ENCODE measurements around the gene PHF14. TPM values are rescaled to one million over a fixed set of nuclear protein-coding genes. Genes with fewer than 3 reads are reported as not detected.

PHF14 gene
- total and polyA plus RNA-seq, 2 donors (not counting 1 experiment from before 2014, with no cell fraction given), result 9.6 to 43.7 TPM

- POLR2A ChIA-PET, result no interaction called here
- H3K27me3 Mint-ChIP-seq, result no peaks in the 10 kb centered on the region
- no peak for ATAC-seq (ENCODE audit: low read depth)
These were observed 187.8 kb downstream of the PHF14 start for GRCh38 chr7:11161499-11161898.

GRCh38 chr7:11163220-11163619 is 189.5 kb downstream of the PHF14 start:
- Mint-ChIP-seq H3K27me3 (no peaks in the 10 kb centered on the region), H3K4me1 (no peaks in the 10 kb centered on the region)
- WGBS (ENCODE audit: insufficient coverage), result no CpG with 5 or more reads among the region's 1 CpG

More at GRCh38 chr7:11161499-11161898, 187.8 kb downstream of the PHF14 start:
- no peaks in the 10 kb centered on the region for H3K79me2 ChIP-seq (ENCODE audit: control insufficient read depth, insufficient read depth, low read length)
- H3K9ac ChIP-seq (ENCODE audit: low read length), result no peak overlapping the region
- H3K4me1 ChIP-seq (ENCODE audit: control insufficient read depth in 2 of 2, insufficient read depth in 2 of 2, low read length in 2 of 2), result no peaks in the 10 kb centered on the region
- no peaks in the 10 kb centered on the region for H4K20me1 ChIP-seq (ENCODE audit: control insufficient read depth, insufficient read depth, low read length, poor library complexity, severe bottlenecking)
- no CpG with 5 or more reads among the region's 1 CpG for WGBS (ENCODE audit: insufficient coverage)
- Mint-ChIP-seq H3K27ac (no peak overlapping the region), H3K4me3 (no peak overlapping the region), H3K9me3 (ENCODE audit: insufficient read depth) (no peaks in the 10 kb centered on the region), H3K4me1 (no peaks in the 10 kb centered on the region)
- no peak overlapping the region for H3K27ac ChIP-seq (ENCODE audit: low read length in 2 of 2)
- no peak overlapping the region for H2AFZ ChIP-seq (ENCODE audit: insufficient read depth, low read depth, low read length, poor library complexity, severe bottlenecking)
- intact Hi-C loops (cut with micrococcal nuclease), result no loop called here
- no peak for TF ChIP-seq EZH2 (IDR thresholded peaks at IDR 0.05; ENCODE audit: borderline replicate concordance, insufficient read depth, low read depth, low read length, poor library complexity, severe bottlenecking)
- no peak for TF ChIP-seq CTCF (IDR thresholded peaks at IDR 0.05)
- CTCF ChIA-PET, result no interaction called here
- no peaks in the 10 kb centered on the region for H3K9me3 ChIP-seq (ENCODE audit: control extremely low read depth in 1 of 3, control insufficient read depth in 2 of 3, insufficient read depth in 1 of 3, low read length in 2 of 3)
- no peak for DNase-seq
- H3K4me2 ChIP-seq (replicated peaks; ENCODE audit: low read depth, low read length, poor library complexity, severe bottlenecking), result no peak overlapping the region
- H3K36me3 ChIP-seq (replicated peaks in 1 of 2; ENCODE audit: control extremely low read depth in 1 of 2, control insufficient read depth in 1 of 2, extremely low read depth in 1 of 2, insufficient read depth in 2 of 2, low read length in 1 of 2), result peaks cover 0 to 7% of the 10 kb centered on the region in 2 experiments
- no peak overlapping the region for H3K4me3 ChIP-seq (ENCODE audit: control extremely low read depth in 1 of 5, extremely low read depth in 1 of 5, insufficient read depth in 1 of 5, low read depth in 2 of 5, low read length in 4 of 5)
- no peaks in the 10 kb centered on the region for H3K27me3 ChIP-seq (replicated peaks in 1 of 4; ENCODE audit: control extremely low read depth in 1 of 4, control insufficient read depth in 3 of 4, insufficient read depth in 4 of 4, low read length in 3 of 4)

More at GRCh38 chr7:11163220-11163619, 189.5 kb downstream of the PHF14 start:
- ATAC-seq (ENCODE audit: low read depth), result no peak
- Histone ChIP-seq H3K4me3 (ENCODE audit: control extremely low read depth in 1 of 5, extremely low read depth in 1 of 5, insufficient read depth in 1 of 5, low read depth in 2 of 5, low read length in 4 of 5) (no peak overlapping the region), H3K9me3 (ENCODE audit: control extremely low read depth in 1 of 3, control insufficient read depth in 2 of 3, insufficient read depth in 1 of 3, low read length in 2 of 3) (no peaks in the 10 kb centered on the region), H3K4me2 (replicated peaks; ENCODE audit: low read depth, low read length, poor library complexity, severe bottlenecking) (no peak overlapping the region), H3K27ac (ENCODE audit: low read length in 2 of 2) (no peak overlapping the region), H3K79me2 (ENCODE audit: control insufficient read depth, insufficient read depth, low read length) (no peaks in the 10 kb centered on the region), H3K9ac (ENCODE audit: low read length) (no peak overlapping the region), H3K36me3 (replicated peaks in 1 of 2; ENCODE audit: control extremely low read depth in 1 of 2, control insufficient read depth in 1 of 2, extremely low read depth in 1 of 2, insufficient read depth in 2 of 2, low read length in 1 of 2) (peaks cover 0 to 7% of the 10 kb centered on the region in 2 experiments), H3K4me1 (ENCODE audit: control insufficient read depth in 2 of 2, insufficient read depth in 2 of 2, low read length in 2 of 2) (no peaks in the 10 kb centered on the region), H2AFZ (ENCODE audit: insufficient read depth, low read depth, low read length, poor library complexity, severe bottlenecking) (no peak overlapping the region), H3K27me3 (replicated peaks in 1 of 4; ENCODE audit: control extremely low read depth in 1 of 4, control insufficient read depth in 3 of 4, insufficient read depth in 4 of 4, low read length in 3 of 4) (no peaks in the 10 kb centered on the region), H4K20me1 (ENCODE audit: control insufficient read depth, insufficient read depth, low read length, poor library complexity, severe bottlenecking) (no peaks in the 10 kb centered on the region)
- CTCF ChIA-PET, result no interaction called here
- TF ChIP-seq CTCF (IDR thresholded peaks at IDR 0.05) (no peak), EZH2 (IDR thresholded peaks at IDR 0.05; ENCODE audit: borderline replicate concordance, insufficient read depth, low read depth, low read length, poor library complexity, severe bottlenecking) (no peak)
- DNase-seq, result no peak
- Mint-ChIP-seq H3K4me3 (no peak overlapping the region), H3K9me3 (ENCODE audit: insufficient read depth) (no peaks in the 10 kb centered on the region), H3K27ac (no peak overlapping the region)
- POLR2A ChIA-PET, result no interaction called here
- intact Hi-C loops (cut with micrococcal nuclease), result no loop called here
